Psoas muscle (tissue), 8 donors: ENCODE data around the gene TUBB8. TPM values are rescaled to one million over a fixed set of nuclear protein-coding genes. Genes with fewer than 3 reads are reported as not detected.
"Not testable (repeated sequence)": the region's sequence is repeated elsewhere in the genome, so short reads cannot be mapped to it uniquely, and the experiment has no call there.

ENCODE experiments used
- ATAC-seq, 4 donors: fragments of 200-7000 bp; cut with Tn5 transposase; one replicate each; pipeline ENCODE4 v1.9.1; 2020; ENCODE audit warnings: moderate library complexity in 3 of 4, mild to moderate bottlenecking in 2 of 4
- DNase-seq, 2 donors: peaks; one replicate each; pipeline ENCODE4 v3.0.0-alpha.2; 2020
- H3K27ac ChIP-seq: fragments of 200-600 bp; one replicate; pipeline ENCODE4 v1.8.0; 2022
- H3K27me3 ChIP-seq, 3 donors: fragments of 200-600 bp in 1 of 3; one replicate each; pipeline versions ENCODE4 v1.6.1 to v1.8.0; 2013 to 2022; ENCODE audit warnings: low read length in 2 of 3, mild to moderate bottlenecking in 2 of 3, moderate library complexity in 1 of 3; ENCODE audit not compliant: insufficient read depth in 3 of 3
- H3K36me3 ChIP-seq, 2 donors: fragments of 200-600 bp in 1 of 2; one replicate each; pipeline versions ENCODE4 v1.6.1 to v1.8.0; 2013 to 2022; ENCODE audit warnings: low read depth in 1 of 2, mild to moderate bottlenecking in 1 of 2, moderate library complexity in 1 of 2; ENCODE audit not compliant: insufficient read depth in 1 of 2
- H3K4me1 ChIP-seq: fragments of 200-600 bp; one replicate; pipeline ENCODE4 v1.8.0; 2022
- H3K4me3 ChIP-seq: fragments of 200-600 bp; one replicate; pipeline ENCODE4 v1.8.0; 2022; ENCODE audit warnings: mild to moderate bottlenecking
- H3K9me3 ChIP-seq: fragments of 200-600 bp; one replicate; pipeline ENCODE4 v1.8.0; 2022
- WGBS, 3 donors: extraction: QIAGEN DNeasy Blood & Tissue Kit; methylation state at CpG; one replicate each; pipeline versions ENCODE4 v1.1.6 to v1.1.7; 2013; 5-methylcytosine and 5-hydroxymethylcytosine counted together
- intact Hi-C, 2 donors: fragments of 100-400 bp; cut with DNase I; formaldehyde crosslinking; loops; one replicate each; pipeline versions ENCODE4 v1.11.0 to v1.14.2; 2022
- polyA plus RNA-seq, 3 donors: library from polyadenylated mRNA; stranded (reverse); fragments of 200-250 nt; gene quantifications; one replicate each; pipeline ENCODE4 v1.2.3, GENCODE V29; 2013
- total RNA-seq, 4 donors: library from RNA; stranded (reverse); fragmentation: NEBNext Ultra II Directional in 2 of 4; extraction: Animal tissue kit (Norgen Biotek cat#: 25700) in 2 of 4; gene quantifications; one replicate each; pipeline versions ENCODE4 v1.2.1 to v1.2.4, GENCODE V29; 2021 to 2023
- donor health status: healthy with polysubstance abuse.
- donor health status: DM: no; HTN: no; CAD: no; lungs with moderate emphysema.
- donor health status: Bipolar disorder and iron deficiency.
- donor health status: healthy.
- donor health status: DM: yes; HTN: yes; CAD: no.
- donor health status: DM: no; HTN: no; CAD: no.
- donor health status: DM: no; HTN: no; CAD: no.
- donor health status: DM: yes; HTN: yes; CAD: no.

The TUBB8 gene
- total and polyA plus RNA-seq, 7 donors = 0.06 to 0.07 TPM; not detected in 5

DNA sequence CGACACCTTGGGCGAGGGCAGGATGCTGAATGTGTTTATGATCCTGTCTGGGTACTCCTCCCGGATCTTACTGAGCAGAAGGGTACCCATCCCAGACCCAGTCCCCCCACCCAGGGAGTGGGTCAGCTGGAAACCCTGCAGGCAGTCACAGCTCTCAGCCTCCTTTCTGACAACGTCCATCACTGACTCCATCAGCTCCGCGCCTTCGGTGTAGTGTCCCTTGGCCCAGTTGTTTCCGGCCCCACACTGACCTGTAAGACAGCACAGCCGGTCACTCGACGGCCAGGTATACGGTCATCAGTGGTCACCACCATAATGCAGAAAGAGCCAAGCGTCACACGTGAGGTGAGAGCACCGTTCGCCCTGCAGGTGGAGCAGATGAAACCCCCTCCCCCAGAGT, 1.2 kb downstream of the TUBB8 start:
- H3K4me3 ChIP-seq, H3K27me3 ChIP-seq, DNase-seq, H3K27ac ChIP-seq, H3K36me3 ChIP-seq, ATAC-seq, H3K4me1 ChIP-seq, H3K9me3 ChIP-seq, intact Hi-C loops: not testable (repeated sequence)
- WGBS, 3 donors = 82 to 88% (median 86%) methylated on average over 11 to 16 of the region's 16 CpGs

GRCh38 chr10:13315-13635, 35.8 kb downstream of the TUBB8 start:
- H3K27me3 ChIP-seq, DNase-seq, intact Hi-C loops, H3K4me1 ChIP-seq, ATAC-seq, H3K9me3 ChIP-seq, H3K4me3 ChIP-seq, H3K27ac ChIP-seq, H3K36me3 ChIP-seq: not testable (repeated sequence)
- WGBS, 3 donors = 47 to 67% (median 61%) methylated on average over 1 of the region's 2 CpGs

GRCh38 chr10:12444-13314, 36.4 kb downstream of the TUBB8 start:
- intact Hi-C loops, H3K27me3 ChIP-seq, H3K36me3 ChIP-seq, DNase-seq, H3K9me3 ChIP-seq, H3K4me3 ChIP-seq, H3K4me1 ChIP-seq, H3K27ac ChIP-seq: not testable (repeated sequence)
- 75 to 91% (median 91%) methylated on average over 2 to 3 of the region's 15 CpGs for WGBS, 3 donors
- ATAC-seq = peak in 1 of 4 donors; percentile 30

DNA sequence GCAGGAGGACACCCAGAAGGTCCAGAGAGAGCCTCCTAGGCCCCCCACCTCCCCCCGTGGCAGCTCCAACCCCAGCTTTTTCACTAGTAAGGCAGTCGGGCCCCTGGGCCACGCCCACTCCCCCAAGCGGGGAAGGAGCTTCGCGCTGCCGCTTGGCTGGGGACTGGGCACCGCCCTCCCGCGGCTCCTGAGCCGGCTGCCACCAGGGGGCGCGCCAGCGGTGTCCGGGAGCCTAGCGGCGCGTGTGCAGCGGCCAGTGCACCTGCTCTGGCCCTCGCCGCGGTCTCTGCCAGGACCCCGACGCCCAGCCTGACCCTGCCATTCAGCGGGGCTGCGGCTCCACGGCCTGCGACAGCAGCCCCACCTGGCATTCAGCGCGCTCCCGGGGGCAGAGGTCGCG, 37.8 kb downstream of the TUBB8 start:
- H3K4me3 ChIP-seq, H3K4me1 ChIP-seq, H3K27me3 ChIP-seq, H3K9me3 ChIP-seq, H3K36me3 ChIP-seq, intact Hi-C loops, H3K27ac ChIP-seq: not testable (repeated sequence)
- 52 to 66% (median 59%) methylated on average over 14 to 20 of the region's 33 CpGs for WGBS, 3 donors
- peak in 2 of 4 donors; percentile 25 to 48 for ATAC-seq
- peak in 1 of 2 donors; percentile 48 for DNase-seq

GRCh38 chr10:10261-10971, 38.7 kb downstream of the TUBB8 start:
- H3K36me3 ChIP-seq, intact Hi-C loops: not testable (repeated sequence)
- ATAC-seq = peak in 1 of 4 donors; percentile 30

More at GRCh38 chr10:10261-10971, 38.7 kb downstream of the TUBB8 start:
- WGBS, 3 donors = 69 to 72% (median 71%) methylated on average over 11 to 17 of the region's 42 CpGs
- not testable (repeated sequence) for H3K4me3 ChIP-seq, DNase-seq, H3K9me3 ChIP-seq, H3K27me3 ChIP-seq, H3K27ac ChIP-seq, H3K4me1 ChIP-seq

Other genes starting within 250 kb of the TUBB8 start
- gene ZMYND11, start 86.2 kb upstream of the TUBB8 start, total RNA-seq = 10 to 100 TPM; 58.4 to 75.9 (median 61.8) TPM
- gene ZMYND11, start 86.2 kb upstream of the TUBB8 start, polyA plus RNA-seq = 10 to 100 TPM; 27.2 to 69.8 (median 34.3) TPM